DMS53 treated with DMSO at 0.1 percent for 48 hours (cell line): ENCODE results near the gene OR14A2.
A peak's percentile ranks its signal among the peaks of the same experiment; 100 is the strongest.
"Not testable (repeated sequence)": the region's sequence is repeated elsewhere in the genome, so short reads cannot be mapped to it uniquely, and the experiment has no call there.

Source experiments
- DNase-seq: peaks from one replicate; lab custom pipeline; 2025; ENCODE audit not compliant: unreplicated experiment; lab: John Stamatoyannopoulos, UW

The OR14A2 gene

GRCh38 chr1:247748041-247748440 is at the start of gene OR14A2:
OR14A2 (minus strand) TSS chr1:247748141.
- no peak for DNase-seq

GRCh38 chr1:247797518-247797917 is 49.6 kb upstream of the OR14A2 start:
- peak; percentile 15 for DNase-seq

GRCh38 chr1:247769603-247770002 is 21.7 kb upstream of the OR14A2 start:
- no peak for DNase-seq

- no peak for DNase-seq
Observed at GRCh38 chr1:247760456-247760855, 12.5 kb upstream of the OR14A2 start, which contains the start of gene OR1C1. OR1C1 (minus strand) TSS chr1:247760556; CDS start chr1:247758406, 2,150 bp downstream.

- not testable (repeated sequence) for DNase-seq
Observed at GRCh38 chr1:247754311-247754710, 6.4 kb upstream of the OR14A2 start.

GRCh38 chr1:247749870-247750269 is 1.9 kb upstream of the OR14A2 start:
- no peak for DNase-seq

GRCh38 chr1:247747616-247748015 is 325 bp downstream of the OR14A2 start:
- DNase-seq = no peak

GRCh38 chr1:247746391-247746935 is 1.5 kb downstream of the OR14A2 start:
- DNase-seq = no peak

GRCh38 chr1:247742215-247742760 is 5.7 kb downstream of the OR14A2 start:
- DNase-seq = not testable (repeated sequence)

GRCh38 chr1:247741756-247742155 is 6.2 kb downstream of the OR14A2 start:
- DNase-seq = no peak

GRCh38 chr1:247740721-247741120 is 7.2 kb downstream of the OR14A2 start:
- DNase-seq = no peak

GRCh38 chr1:247738315-247738714 is 9.6 kb downstream of the OR14A2 start, which contains the start of gene OR14K1:
OR14K1 (plus strand) TSS chr1:247738615; CDS start chr1:247738615, 0 bp downstream.
- no peak for DNase-seq

GRCh38 chr1:247721222-247721621 is 26.7 kb downstream of the OR14A2 start:
- DNase-seq = no peak

GRCh38 chr1:247716546-247716945 is 31.4 kb downstream of the OR14A2 start, which contains the start of gene OR6F1:
OR6F1 (minus strand) TSS chr1:247716646; CDS start chr1:247712755, 3,891 bp downstream.
- no peak for DNase-seq

- no peak for DNase-seq
Observed at GRCh38 chr1:247713753-247714152, 34.2 kb downstream of the OR14A2 start.

GRCh38 chr1:247710681-247711080 is 37.3 kb downstream of the OR14A2 start:
- not testable (repeated sequence) for DNase-seq

GRCh38 chr1:247701338-247701737 is 46.6 kb downstream of the OR14A2 start:
- no peak for DNase-seq

- DNase-seq = peak; percentile 73
Observed at GRCh38 chr1:247681288-247681897, 66.5 kb downstream of the OR14A2 start.

- DNase-seq = no peak
Observed at GRCh38 chr1:247680171-247680570, 67.8 kb downstream of the OR14A2 start.

- no peak for DNase-seq
Observed at GRCh38 chr1:247679639-247680038, 68.3 kb downstream of the OR14A2 start, which contains the start of gene OR13G1. OR13G1 (minus strand) TSS chr1:247679739; CDS start chr1:247673041, 6,698 bp downstream.
